Fibroblast of the aortic adventitia (primary cell): ENCODE measurements around the gene THBD. TPM values are rescaled to one million over a fixed set of nuclear protein-coding genes. Genes with fewer than 3 reads are reported as not detected.

Experiments used
- DNase-seq: peaks from one replicate; pipeline ENCODE4 v3.0.0-alpha.2; 2010; ENCODE audit warnings: low read depth
- H3K4me3 ChIP-seq: 2 replicates; pipeline ENCODE4 v1.5.1; 2011; ENCODE audit warnings: low read depth, mild to moderate bottlenecking, control low read depth, low read length, moderate library complexity
- total RNA-seq: library from RNA; depleted of rRNA; stranded (reverse); fragments of >200 nt; gene quantifications from 2 replicates; pipeline ENCODE4 v1.2.3, GENCODE V29; 2012; ENCODE audit warnings: low replicate concordance
- TF ChIP-seq, protein P1 (sequence below): IDR thresholded peaks from 2 replicates; pipeline ENCODE4 v1.5.1; 2011; ENCODE audit warnings: mild to moderate bottlenecking, low read length, control low read depth, inconsistent platforms; ENCODE audit not compliant: insufficient read depth

THBD gene
- total RNA-seq, 1 donor: 128 TPM

DNA sequence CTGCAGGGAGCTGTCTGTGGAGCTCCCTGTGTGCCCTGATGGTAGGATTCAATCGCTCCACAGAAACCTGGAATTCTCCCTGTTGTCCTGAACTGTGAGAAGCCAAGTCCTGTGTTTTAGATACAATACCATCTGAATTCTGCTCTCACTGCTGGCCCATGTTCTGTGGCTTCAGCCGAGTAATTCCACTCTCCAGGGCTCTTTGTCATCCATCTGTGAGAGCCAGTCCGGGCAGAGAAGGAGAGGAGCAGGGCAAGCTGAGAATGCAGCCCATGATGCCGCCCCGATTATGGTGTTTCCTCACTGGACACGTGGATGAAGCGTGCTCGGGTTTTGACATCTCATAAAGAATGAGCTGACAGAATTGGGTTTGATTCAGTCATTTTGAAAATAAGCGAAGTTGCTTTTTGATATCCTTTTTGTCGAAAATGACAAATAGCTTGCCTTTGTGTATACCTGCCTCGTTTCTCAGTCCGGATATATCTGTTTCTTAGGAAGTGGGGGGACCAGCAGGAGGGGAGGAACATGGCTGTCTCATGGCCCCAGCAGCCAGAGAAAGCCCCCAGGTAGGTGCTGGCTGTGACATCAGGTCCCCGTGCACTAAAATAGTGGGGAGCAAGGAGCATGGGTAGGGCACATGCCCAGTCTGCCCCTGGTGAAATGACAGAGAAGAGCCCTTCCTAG, 44.9 kb upstream of the THBD start:
- no peak for DNase-seq
- H3K4me3 ChIP-seq: no peak overlapping the region
- TF ChIP-seq, protein P1, sequence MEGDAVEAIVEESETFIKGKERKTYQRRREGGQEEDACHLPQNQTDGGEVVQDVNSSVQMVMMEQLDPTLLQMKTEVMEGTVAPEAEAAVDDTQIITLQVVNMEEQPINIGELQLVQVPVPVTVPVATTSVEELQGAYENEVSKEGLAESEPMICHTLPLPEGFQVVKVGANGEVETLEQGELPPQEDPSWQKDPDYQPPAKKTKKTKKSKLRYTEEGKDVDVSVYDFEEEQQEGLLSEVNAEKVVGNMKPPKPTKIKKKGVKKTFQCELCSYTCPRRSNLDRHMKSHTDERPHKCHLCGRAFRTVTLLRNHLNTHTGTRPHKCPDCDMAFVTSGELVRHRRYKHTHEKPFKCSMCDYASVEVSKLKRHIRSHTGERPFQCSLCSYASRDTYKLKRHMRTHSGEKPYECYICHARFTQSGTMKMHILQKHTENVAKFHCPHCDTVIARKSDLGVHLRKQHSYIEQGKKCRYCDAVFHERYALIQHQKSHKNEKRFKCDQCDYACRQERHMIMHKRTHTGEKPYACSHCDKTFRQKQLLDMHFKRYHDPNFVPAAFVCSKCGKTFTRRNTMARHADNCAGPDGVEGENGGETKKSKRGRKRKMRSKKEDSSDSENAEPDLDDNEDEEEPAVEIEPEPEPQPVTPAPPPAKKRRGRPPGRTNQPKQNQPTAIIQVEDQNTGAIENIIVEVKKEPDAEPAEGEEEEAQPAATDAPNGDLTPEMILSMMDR: no peak

DNA sequence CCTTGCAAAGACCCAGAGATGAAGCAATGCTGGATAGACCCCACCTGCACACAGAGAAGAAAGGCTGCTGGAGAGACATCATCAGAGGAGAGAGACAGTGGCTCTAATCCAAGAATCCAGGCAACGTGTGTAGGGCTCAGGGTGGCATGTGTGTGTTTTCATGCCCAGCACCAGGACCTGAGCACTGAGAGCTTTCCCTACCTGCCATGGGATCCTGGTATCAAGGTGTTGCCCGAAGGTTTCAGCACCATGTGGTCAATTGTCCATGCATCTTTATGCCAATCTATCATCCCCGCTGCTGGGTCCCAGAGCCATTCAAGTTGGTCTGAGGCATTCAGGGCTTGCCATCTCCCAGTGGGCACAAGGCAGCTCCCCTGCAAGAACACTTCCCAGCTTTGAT, 44.1 kb upstream of the THBD start:
- TF ChIP-seq, protein P1: no peak
- no peak for DNase-seq
- no peak overlapping the region for H3K4me3 ChIP-seq

GRCh38 chr20:23092861-23093495, 43.5 kb upstream of the THBD start:
- TF ChIP-seq, protein P1: no peak
- H3K4me3 ChIP-seq: no peak overlapping the region
- DNase-seq: no peak

GRCh38 chr20:23092384-23092756, 42.9 kb upstream of the THBD start:
- TF ChIP-seq, protein P1: no peak
- H3K4me3 ChIP-seq: no peak overlapping the region
- DNase-seq: peak; percentile 50

DNA sequence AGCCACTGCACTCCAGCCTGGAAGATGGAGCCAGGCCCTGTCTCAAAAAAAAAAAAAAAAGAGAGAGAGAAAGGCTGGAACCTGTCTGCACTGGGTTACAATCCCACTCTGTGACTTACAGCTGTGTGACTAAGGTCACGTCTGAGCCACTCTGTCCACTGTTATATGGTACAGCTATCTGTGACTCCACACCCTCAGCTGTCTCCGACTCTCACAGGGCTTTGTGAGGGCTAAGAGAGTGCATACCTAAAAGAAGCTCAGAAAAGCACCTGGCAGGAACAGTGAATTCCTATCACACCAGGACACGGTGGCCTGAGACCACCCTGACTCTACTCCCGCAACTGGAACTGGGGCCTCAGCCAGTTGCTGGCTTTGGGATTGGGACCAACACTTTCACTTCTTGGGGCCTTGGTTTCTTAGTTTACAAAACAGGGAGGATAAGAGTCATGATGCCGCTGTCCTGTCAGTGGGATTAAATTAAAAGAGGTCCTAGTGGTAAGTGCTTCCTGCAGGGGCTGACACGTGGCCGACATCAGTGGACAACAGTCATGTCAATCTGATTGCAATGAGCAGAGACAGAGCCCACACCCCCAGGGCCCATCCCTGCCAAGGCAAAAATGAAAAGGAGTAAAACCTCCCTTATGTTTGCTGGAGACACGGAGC, 42.4 kb upstream of the THBD start:
- DNase-seq: no peak
- H3K4me3 ChIP-seq: no peak overlapping the region
- TF ChIP-seq, protein P1: no peak

DNA sequence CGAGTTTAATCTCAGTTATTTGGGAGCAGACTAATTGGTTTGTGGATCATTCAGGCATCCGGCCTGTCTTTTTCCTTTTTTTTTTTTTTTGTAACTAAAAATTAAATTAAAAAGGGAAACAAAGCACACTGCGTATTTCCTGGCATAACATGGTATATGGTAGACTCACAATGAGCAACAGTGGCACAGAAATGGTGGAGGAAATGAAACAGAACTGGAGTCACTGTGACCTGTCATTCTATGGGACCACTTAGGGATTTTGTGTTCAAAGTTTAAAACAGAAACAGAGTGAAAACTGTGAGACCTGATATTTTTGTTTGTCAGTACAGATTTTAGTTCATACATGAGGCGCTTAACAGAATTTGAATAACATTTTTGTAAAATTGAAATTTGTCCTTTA, 41.4 kb upstream of the THBD start:
- no peak for DNase-seq
- TF ChIP-seq, protein P1: no peak
- no peak overlapping the region for H3K4me3 ChIP-seq
